Kasumi-1 (cell line): Measurements from ENCODE around the gene PSMB7.

Source experiments
- DNase-seq, 2 experiments: peaks; one replicate each; lab custom pipeline; 2025; lab: John Stamatoyannopoulos, UW

The PSMB7 gene

GRCh38 chr9:124345063-124345462, 70.2 kb downstream of the PSMB7 start:
- DNase-seq = no peak

GRCh38 chr9:124344291-124345050, 70.8 kb downstream of the PSMB7 start:
- DNase-seq = no peak

- no peak for DNase-seq
These were observed 71.5 kb downstream of the PSMB7 start for GRCh38 chr9:124343533-124344290.

- DNase-seq = no peak
These were observed 72.3 kb downstream of the PSMB7 start for GRCh38 chr9:124342776-124343485.

GRCh38 chr9:124342402-124342775, 72.9 kb downstream of the PSMB7 start:
- DNase-seq = no peak

GRCh38 chr9:124341455-124342170, 73.6 kb downstream of the PSMB7 start:
- no peak for DNase-seq

- DNase-seq = no peak
These were observed 74.8 kb downstream of the PSMB7 start for GRCh38 chr9:124340219-124341069.

- DNase-seq = no peak
These were observed 75.6 kb downstream of the PSMB7 start for GRCh38 chr9:124339603-124340146.

GRCh38 chr9:124337562-124337961, 77.7 kb downstream of the PSMB7 start:
- no peak for DNase-seq

GRCh38 chr9:124335320-124335707, 79.9 kb downstream of the PSMB7 start:
- no peak for DNase-seq

GRCh38 chr9:124334568-124335319, 80.5 kb downstream of the PSMB7 start:
- DNase-seq = no peak

GRCh38 chr9:124333203-124333579, 82.1 kb downstream of the PSMB7 start:
- DNase-seq = no peak

- DNase-seq = no peak
These were observed 82.7 kb downstream of the PSMB7 start for GRCh38 chr9:124332361-124333202.

GRCh38 chr9:124331580-124331979, 83.7 kb downstream of the PSMB7 start:
- no peak for DNase-seq

GRCh38 chr9:124330011-124330697, 85.1 kb downstream of the PSMB7 start:
- DNase-seq = no peak

GRCh38 chr9:124329206-124329792, 85.9 kb downstream of the PSMB7 start:
- DNase-seq = no peak

- no peak for DNase-seq
These were observed 87.0 kb downstream of the PSMB7 start for GRCh38 chr9:124328285-124328684.

GRCh38 chr9:124327491-124327890, 87.8 kb downstream of the PSMB7 start:
- no peak for DNase-seq
